GM18520 (cell line): ENCODE data around the gene CATSPERZ.
A peak's percentile ranks its signal among the peaks of the same experiment; 100 is the strongest.

ENCODE experiments used
- ATAC-seq: cut with Tn5 transposase; IDR thresholded peaks from one replicate; pipeline ENCODE4 v1.9.1; 2021; ENCODE audit not compliant: unreplicated experiment

CATSPERZ gene

GRCh38 chr11:64263021-64263946 lies 36.9 kb upstream of the CATSPERZ start:
- ATAC-seq, result no peak

GRCh38 chr11:64263947-64264317 lies 36.2 kb upstream of the CATSPERZ start:
- no peak for ATAC-seq

GRCh38 chr11:64264371-64264852 lies 35.7 kb upstream of the CATSPERZ start:
- no peak for ATAC-seq

- ATAC-seq, result no peak
Measured at GRCh38 chr11:64265176-64266160, 34.7 kb upstream of the CATSPERZ start.

GRCh38 chr11:64266339-64266738 lies 33.8 kb upstream of the CATSPERZ start:
- ATAC-seq, result no peak

- ATAC-seq, result no peak
Measured at GRCh38 chr11:64267207-64267945, 32.8 kb upstream of the CATSPERZ start.

- ATAC-seq, result no peak
Measured at GRCh38 chr11:64268025-64268892, 31.9 kb upstream of the CATSPERZ start.

- ATAC-seq, result peak; percentile 5
Measured at GRCh38 chr11:64268893-64269539, 31.1 kb upstream of the CATSPERZ start.

- ATAC-seq, result peak; percentile 72
Measured at GRCh38 chr11:64269540-64270220, 30.5 kb upstream of the CATSPERZ start.

- no peak for ATAC-seq
Measured at GRCh38 chr11:64275031-64275800, 24.9 kb upstream of the CATSPERZ start.

- ATAC-seq, result no peak
Measured at GRCh38 chr11:64275841-64276240, 24.3 kb upstream of the CATSPERZ start.

GRCh38 chr11:64276653-64277431 lies 23.3 kb upstream of the CATSPERZ start:
- no peak for ATAC-seq

- ATAC-seq, result no peak
Measured at GRCh38 chr11:64278576-64279190, 21.5 kb upstream of the CATSPERZ start.

GRCh38 chr11:64281957-64282770 lies 18.0 kb upstream of the CATSPERZ start:
- no peak for ATAC-seq

- ATAC-seq, result no peak
Measured at GRCh38 chr11:64283092-64283491, 17.1 kb upstream of the CATSPERZ start.
